ENCODE measurements around the gene CCDC159.
"Not testable (repeated sequence)": the region's sequence is repeated elsewhere in the genome, so short reads cannot be mapped to it uniquely, and the experiment has no call there.

CCDC159 gene

DNA sequence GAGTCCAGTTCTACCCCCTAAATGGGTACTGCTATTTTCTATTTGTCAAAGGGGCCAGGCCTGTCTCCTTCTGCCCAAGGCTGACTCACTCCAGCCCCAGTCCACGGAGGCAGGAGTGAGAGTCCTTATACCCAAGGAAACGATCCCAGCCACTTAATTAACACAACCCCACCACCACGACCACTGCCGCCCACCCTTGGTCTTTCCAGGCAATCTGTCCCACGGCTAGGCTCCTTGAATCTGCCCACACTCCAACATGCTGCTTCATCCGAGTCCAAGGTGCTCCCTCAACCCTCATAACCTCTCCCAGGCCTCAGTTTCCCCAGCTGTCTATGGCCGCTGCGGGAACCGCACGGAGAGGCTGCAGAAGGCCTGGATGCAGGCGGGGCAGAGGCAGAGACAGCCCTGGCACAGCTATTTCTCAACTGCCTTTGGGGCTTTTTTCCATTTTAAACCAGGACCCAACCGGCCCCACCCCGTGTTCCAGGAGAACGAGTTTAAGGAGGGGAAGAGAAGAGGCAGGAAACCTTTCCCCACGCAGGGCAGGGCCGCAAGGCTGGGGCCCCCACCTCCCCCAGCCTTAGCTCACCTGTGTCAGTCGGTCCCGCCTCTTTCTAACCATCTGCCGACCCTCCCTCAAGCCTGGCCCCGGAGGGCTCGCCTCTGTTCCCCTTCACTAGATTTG lies 7.6 kb upstream of the CCDC159 start:
- DNase-seq, result no peak

DNA sequence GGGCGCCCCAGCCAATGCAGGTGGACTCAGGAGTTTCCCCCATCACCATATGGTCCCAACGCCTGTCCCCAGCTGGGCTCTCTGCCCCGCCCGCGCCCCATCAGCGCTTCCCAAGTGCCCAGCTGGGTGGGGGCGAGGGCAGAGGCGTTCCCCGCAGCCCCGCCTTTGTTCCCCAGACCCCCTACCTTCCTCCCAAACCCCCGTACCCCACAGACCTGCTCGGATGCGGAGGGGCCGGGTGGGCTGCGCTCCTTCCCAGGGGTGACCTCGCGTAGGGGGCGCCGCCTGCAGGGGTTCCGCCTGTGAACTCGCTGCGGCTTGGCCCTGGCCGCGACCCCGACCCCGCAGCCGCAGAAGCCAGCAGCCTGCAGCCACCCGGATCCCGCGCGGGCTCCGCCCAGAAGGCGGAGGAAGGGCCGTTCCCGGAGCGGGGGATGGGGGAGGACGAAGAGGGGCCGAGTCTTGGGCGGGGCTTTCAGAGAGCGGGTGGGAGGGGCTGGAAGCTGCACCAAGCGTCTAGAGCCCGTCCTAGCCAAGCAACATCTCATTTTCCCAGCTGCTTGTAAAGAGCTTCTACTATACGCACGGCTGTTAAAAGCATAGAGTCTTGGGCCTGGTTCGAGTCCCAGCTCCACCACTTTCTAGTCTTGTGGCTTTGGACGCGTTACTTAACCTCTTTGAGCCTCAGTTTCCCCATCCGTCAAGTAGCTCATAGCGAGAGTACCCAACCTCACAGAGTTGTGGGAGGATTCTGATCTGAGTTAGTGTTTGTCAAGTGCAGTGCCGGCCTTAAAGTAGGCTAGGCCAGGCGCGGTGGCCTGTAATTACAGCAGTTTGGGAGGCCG lies 6.8 kb upstream of the CCDC159 start, which contains the start of gene RAB3D:
RAB3D (minus strand) TSS at position 404 of the 845 bp plus-strand sequence. CDS start 2,258 bp downstream, outside the sequence.
- peak; percentile 83 for DNase-seq

DNA sequence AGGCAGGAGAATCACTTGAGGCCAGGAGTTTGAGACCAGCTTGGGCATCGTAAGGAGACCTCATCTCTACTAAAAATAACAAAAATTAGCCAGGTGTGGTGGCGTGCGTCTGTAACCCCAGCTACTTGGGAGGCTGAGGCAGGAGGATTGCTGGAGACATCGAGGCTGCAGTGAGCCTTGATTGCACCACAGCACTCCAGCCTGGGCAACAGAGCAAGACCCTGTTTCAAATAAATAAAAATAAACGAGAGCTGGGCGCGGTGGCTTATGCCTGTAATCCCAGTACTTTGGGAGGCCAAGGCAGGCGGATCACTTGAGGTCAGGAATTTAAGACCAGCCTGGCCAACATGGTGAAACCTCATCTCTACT lies 6.2 kb upstream of the CCDC159 start:
- DNase-seq, result not testable (repeated sequence)

- DNase-seq, result no peak
These were observed 3.9 kb upstream of the CCDC159 start for GRCh38 chr19:11342429-11342828.

- no peak for DNase-seq
These were observed 1.1 kb upstream of the CCDC159 start for GRCh38 chr19:11345122-11345803.

GRCh38 chr19:11347546-11348039 lies 1.3 kb downstream of the CCDC159 start:
- no peak for DNase-seq

GRCh38 chr19:11349171-11349570 lies 2.9 kb downstream of the CCDC159 start:
- no peak for DNase-seq

DNA sequence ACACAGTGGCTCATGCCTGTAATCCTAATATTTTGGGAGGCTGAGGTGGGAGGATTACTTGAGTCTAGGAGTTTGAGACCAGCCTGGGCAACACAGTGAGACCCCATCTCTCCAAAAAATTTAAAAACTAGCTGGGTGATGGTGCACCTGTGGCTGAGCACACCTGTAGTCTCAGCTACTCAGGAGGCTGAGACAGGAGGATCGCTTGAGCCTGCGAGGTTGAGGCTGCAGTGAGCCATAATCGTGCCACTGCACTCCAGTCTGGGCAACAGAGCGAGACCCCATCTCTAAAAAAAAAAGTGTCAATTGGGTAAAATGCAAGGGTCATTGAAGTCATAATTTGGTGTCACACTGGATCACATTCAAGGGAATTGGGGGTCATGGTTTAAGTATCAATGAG lies 7.8 kb downstream of the CCDC159 start:
- DNase-seq, result not testable (repeated sequence)

DNA sequence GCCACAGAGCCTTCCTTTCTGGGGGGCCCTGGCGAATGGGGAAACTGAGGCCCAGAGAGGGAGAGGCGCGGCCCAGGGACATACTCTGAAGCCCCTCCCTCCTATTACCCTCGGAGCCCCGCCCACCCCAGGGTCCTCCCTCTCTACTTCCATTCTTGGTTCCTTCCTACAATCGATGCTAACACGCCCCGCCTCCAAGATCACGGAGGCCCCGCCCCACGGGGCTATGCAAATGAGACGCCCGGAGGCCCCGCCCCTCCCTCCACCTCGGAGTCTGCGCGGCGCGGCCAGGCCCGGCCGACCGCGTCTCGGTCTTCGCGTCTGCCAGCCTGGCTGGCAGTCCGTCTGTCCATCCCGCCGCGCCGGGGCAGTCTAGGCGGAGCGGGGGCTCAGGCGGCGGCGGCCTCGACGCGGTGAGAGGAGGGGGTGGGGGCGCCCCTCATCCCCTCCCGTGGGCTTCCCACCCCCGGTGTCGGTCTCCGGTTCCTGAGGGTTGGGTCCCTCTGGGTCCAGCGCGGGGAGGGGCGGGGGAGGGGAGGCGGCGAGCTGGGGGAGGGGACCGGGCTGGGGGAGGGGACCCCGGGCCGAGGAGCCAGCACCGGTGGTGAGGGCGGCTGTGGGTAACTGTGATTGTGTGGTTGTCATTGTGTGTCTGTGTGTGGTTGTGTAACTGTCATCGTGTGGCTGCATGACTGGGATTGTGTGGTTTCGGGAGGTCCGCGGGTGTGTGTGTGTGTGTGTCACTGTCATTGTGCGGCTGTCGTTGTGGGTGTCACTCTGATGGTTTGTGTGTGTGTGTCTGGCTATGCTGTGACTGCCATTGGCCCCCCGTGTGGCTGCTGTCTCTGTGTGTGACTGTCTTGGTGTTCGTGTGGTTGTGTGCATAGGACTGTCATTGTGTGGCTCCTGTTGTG lies 9.1 kb downstream of the CCDC159 start, which contains the start of gene PLPPR2:
PLPPR2 (plus strand) TSS at position 273 of the 914 bp plus-strand sequence. CDS start 2,242 bp downstream, outside the sequence.
- peak; percentile 91 for DNase-seq

DNA sequence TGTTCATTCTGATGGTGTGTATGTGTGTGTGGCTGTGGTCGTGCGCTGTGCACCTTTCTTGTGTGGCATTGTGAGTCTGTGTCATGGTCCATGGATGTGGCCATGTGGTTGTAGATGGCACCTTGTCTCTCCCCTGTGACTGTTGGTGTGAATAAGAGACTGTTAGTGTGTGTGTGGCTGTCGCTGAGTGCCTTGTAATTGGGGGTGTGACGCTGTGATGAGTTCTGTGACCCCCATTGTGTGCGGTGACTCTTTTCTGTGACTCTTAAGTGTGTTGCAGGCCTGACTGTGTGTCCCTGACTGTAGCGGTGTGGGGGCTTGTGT lies 9.7 kb downstream of the CCDC159 start:
- DNase-seq, result no peak

- DNase-seq, result no peak
These were observed 10.6 kb downstream of the CCDC159 start for GRCh38 chr19:11356676-11357550.

DNA sequence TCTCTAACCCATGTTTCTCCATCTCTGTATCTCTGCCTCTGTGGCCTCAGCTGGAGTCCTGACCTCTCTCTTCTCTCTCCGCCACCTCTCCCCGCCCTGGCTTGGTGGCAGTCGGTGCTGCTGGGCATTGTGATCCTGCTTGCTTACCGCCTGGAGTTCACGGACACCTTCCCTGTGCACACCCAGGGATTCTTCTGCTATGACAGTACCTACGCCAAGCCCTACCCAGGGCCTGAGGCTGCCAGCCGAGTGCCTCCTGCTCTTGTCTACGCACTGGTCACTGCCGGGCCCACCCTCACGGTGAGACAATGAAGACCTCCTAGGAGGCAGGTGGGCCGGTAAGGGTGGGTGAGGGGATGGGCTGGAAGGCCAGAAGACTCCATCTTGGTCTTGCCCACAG lies 13.1 kb downstream of the CCDC159 start:
- DNase-seq, result no peak

DNA sequence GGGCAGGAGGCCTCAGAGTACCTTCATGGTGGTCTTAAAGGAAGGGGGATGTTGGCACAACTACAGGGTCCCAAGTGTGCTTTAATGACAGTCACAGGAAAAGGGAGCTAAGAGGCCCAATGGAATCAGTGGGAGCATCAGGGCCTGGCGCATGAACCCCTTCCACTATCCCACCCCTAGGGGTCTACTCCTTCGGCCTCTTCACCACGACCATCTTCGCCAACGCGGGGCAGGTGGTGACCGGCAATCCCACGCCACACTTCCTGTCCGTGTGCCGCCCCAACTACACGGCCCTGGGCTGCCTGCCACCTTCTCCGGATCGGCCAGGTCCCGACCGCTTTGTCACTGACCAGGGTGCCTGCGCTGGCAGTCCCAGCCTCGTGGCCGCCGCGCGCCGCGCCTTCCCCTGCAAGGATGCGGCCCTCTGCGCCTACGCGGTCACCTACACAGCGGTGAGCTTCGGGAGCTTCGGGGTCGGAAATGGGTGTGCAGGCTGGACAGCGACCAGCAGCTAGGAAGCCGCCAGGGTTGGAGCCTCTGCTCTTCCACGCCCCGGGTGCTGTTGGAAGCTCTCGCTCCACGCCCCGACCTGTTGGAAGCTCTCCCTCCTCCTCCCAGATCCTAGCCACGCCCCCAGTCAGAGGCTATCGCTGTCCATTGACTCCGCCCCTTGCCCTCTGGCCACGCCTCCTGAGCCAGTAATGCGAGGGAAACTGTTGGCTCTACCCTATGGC lies 14.9 kb downstream of the CCDC159 start:
- DNase-seq, result no peak

DNA sequence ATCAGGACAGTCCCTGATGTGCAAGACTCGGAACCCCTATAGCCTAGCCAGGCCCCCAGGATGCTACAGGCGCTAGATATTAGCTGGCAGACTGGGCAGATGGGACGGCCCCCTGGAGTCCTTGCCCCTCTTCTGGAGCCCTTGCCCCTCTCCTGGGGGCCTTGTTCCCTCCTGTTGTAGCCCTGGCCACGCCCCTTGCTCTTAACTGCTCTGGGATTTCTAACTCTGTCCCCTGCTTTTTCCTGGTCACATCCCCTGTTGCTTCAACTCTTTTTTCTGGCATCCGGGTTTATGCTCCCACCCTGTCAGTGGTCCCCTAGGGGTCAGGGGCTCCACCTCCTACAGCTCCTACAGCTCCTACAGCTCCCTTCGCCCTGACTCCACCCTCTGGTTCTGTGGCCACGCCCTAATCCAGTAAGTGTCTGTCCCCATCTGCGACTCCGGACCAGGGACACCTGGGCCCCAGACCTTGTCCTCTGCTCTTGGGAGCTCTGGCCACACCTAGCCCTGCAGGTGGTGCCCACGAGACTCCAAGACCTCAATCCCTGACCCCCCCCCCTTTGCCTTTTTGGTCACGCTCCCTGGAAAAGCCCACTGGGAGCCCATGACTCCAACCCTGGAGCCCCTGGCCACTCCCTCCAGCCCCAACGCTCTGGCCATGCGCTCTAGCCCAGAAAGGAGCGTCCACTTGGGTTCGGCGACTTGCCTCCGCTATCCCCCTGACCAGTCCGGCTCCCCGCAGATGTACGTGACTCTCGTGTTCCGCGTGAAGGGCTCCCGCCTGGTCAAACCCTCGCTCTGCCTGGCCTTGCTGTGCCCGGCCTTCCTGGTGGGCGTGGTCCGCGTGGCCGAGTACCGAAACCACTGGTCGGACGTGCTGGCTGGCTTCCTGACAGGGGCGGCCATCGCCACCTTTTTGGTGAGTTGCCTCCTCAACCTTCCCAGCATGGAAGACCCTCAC lies 15.7 kb downstream of the CCDC159 start:
- DNase-seq, result no peak

- no peak for DNase-seq
These were observed 17.6 kb downstream of the CCDC159 start for GRCh38 chr19:11363881-11364280.

DNA sequence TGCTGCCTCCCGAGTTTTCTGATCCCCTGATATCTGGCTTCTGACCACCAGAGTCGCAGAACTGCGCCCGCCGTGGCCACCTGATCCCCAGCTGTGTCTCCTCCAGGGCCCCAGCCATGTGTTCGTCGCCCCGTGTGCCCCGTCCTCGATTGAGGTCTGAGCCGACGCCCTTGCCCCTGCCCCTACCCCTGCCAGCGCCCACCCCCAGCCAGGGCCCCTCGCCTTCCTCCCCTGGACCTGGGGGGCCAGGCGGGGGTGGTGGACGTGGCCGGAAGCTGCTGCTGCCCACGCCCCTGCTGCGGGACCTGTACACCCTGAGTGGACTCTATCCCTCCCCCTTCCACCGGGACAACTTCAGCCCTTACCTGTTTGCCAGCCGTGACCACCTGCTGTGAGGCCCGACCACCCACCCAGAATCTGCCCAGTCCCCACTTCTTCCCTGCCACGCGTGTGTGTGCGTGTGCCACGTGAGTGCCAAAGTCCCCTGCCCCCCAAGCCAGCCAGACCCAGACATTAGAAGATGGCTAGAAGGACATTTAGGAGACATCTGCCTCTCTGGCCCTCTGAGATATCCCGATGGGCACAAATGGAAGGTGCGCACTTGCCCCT lies 18.1 kb downstream of the CCDC159 start:
- no peak for DNase-seq

DNA sequence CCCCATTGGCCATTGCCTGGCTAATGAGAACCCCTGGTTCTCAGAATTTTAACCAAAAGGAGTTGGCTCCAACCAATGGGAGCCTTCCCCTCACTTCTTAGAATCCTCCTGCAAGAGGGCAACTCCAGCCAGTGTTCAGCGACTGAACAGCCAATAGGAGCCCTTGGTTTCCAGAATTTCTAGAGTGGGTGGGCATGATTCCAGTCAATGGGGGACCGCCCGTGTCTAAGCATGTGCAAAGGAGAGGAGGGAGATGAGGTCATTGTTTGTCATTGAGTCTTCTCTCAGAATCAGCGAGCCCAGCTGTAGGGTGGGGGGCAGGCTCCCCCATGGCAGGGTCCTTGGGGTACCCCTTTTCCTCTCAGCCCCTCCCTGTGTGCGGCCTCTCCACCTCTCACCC lies 18.6 kb downstream of the CCDC159 start:
- no peak for DNase-seq

- DNase-seq, result no peak
These were observed 19.3 kb downstream of the CCDC159 start for GRCh38 chr19:11365557-11366117.

- DNase-seq, result no peak
These were observed 21.2 kb downstream of the CCDC159 start for GRCh38 chr19:11367528-11367927.
